Left ventricle myocardium superior (tissue), 1 donor: ENCODE measurements around the gene SOX5. TPM values are rescaled to one million over a fixed set of nuclear protein-coding genes. Genes with fewer than 3 reads are reported as not detected.
A peak's percentile ranks its signal among the peaks of the same experiment; 100 is the strongest.

Experiments used
- ATAC-seq: fragments of 200-7000 bp; cut with Tn5 transposase; one replicate; pipeline ENCODE4 v1.9.1; 2020; ENCODE audit warnings: mild to moderate bottlenecking, moderate library complexity
- DNase-seq: peaks from one replicate; pipeline ENCODE4 v3.0.0-alpha.2; 2020
- intact Hi-C: fragments of 100-400 bp; cut with micrococcal nuclease; formaldehyde crosslinking; loops from one replicate; pipeline ENCODE4 v1.11.0; 2022
- total RNA-seq: library from RNA; stranded (reverse); fragmentation: NEBNext Ultra II Directional; extraction: Animal tissue kit (Norgen Biotek cat#: 25700); gene quantifications from one replicate; pipeline ENCODE4 v1.2.1, GENCODE V29; 2021
- donor health status: DM: no; HTN: yes; CAD: no; lungs with severe emphysema.

Gene SOX5
- total RNA-seq, 1 donor from 2014 or later: 4.0 TPM

DNA sequence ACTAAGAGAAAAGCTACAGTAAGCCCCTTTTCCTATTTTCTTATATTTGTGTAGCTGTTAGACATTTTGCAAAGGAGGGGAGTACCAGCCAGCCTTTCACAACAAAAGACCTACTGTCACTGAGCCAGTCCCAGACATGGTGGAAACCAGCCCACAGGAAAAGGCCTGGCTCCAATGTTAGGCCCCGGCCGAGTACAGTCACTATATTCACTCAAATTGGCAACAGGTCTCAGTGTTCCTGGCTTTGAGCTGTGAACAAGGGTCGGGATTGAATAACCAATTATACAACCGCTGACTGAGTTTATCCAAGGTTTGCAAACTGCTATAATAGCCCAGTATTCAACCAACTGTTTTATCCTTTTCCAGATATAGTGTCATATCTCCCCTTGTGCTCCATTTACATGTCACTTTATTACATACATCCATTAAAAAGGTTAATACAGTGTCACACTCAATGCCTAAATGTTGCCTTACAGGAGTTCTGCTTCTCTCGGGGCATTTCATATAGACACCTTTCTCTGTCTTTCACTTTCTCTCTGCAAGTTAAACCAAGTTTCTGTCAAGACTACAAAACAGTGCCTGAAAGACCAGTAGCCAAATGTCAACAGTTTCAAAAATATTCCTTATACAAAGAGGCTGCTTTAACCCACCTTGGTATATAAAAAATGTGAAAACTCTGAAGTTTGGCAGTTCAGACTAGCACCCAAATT is 178.1 kb downstream of the SOX5 start:
- ATAC-seq (peak; percentile 97), DNase-seq (peak; percentile 67)
- intact Hi-C loops: no loop called here

- DNase-seq: no peak
- ATAC-seq: no peak
- intact Hi-C loops: no loop called here
Measured at GRCh38 chr12:23770202-23770938, 179.1 kb downstream of the SOX5 start.

DNA sequence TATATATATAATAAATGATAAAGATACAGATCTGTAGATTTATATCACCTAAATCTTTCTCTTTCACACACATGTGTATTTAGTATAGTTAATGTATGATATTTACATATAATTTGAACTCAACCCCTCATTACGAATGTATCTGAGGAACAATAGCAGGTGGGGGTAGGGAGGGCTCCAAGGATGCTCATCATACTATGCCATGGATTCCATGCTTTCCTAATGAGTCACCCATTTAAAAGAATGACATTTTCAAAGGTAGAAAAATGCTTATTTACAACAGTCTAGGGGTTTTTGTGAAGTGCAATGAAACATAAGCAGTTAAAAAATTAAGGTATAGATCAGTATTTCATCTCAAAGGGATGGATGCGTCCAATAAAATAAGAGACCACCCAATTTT is 181.6 kb downstream of the SOX5 start:
- intact Hi-C loops: no loop called here
- ATAC-seq: no peak
- no peak for DNase-seq

DNA sequence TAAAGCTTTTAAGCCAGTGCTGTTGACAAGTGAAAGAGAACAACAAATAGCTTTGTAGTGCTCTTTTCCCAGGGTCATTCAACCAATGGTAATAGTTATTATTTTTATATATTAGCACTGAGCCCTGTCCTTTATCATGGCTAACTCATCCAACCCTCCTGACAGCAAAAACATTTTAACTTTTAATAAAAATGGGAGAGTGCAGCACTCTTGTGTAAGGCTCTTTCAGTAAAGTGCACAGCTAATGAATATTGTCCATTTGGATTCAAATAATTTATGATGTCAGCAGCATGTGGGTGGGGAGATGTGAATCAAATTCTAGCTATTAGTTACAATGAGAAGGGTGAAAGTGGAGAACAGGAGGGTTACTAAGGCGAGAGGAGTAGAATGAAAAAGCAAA is 185.7 kb downstream of the SOX5 start:
- intact Hi-C loops: no loop called here
- ATAC-seq (no peak), DNase-seq (no peak)

DNA sequence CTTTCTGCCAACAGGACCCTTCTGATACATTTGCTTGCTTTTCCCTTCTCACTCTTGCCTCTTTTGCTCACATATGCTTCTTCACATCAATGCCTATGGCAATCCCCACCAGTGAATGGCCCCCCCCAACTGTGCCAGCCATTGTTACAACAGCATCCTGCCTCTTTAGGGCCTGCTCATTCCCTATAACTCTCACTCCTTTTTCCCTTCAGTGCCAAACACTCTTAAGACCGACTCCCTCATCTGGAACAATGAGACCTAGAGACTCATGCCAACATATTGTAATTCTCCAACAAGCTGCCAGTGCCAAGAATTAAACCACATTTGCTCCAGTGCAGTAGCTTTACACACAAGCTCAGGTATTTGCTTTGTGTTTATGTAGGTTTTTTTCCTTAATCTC is 189.0 kb downstream of the SOX5 start:
- intact Hi-C loops: no loop called here
- DNase-seq (no peak), ATAC-seq (no peak)

- intact Hi-C loops: no loop called here
- ATAC-seq (no peak), DNase-seq (no peak)
Measured at GRCh38 chr12:23758608-23759007, 190.9 kb downstream of the SOX5 start.

DNA sequence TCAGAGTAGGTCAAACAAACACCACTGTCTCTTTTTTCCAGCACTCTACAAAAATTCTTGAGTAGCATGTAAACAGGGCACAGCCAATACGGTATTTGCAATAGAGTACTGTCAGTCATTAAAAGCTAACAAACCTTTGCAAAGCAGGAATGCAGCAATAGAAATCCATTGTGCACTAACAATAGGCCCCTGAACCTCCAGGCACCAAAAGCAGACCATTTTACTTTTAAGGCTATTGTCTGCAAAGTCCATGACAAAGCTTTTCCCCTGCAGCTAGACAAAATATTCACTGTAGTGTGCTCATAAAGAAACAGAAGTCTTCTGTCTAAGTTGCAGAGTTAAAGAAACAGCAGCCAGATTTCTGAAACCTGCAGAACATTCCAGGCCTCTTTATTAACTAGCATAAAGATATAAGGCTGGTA is 191.9 kb downstream of the SOX5 start:
- intact Hi-C loops: no loop called here
- no peak for ATAC-seq
- no peak for DNase-seq

GRCh38 chr12:23756416-23756815 is 193.1 kb downstream of the SOX5 start:
- no peak for ATAC-seq
- no peak for DNase-seq
- intact Hi-C loops: no loop called here

- no peak for DNase-seq
- intact Hi-C loops: no loop called here
- ATAC-seq: no peak
Measured at GRCh38 chr12:23753628-23754365, 195.7 kb downstream of the SOX5 start.

DNA sequence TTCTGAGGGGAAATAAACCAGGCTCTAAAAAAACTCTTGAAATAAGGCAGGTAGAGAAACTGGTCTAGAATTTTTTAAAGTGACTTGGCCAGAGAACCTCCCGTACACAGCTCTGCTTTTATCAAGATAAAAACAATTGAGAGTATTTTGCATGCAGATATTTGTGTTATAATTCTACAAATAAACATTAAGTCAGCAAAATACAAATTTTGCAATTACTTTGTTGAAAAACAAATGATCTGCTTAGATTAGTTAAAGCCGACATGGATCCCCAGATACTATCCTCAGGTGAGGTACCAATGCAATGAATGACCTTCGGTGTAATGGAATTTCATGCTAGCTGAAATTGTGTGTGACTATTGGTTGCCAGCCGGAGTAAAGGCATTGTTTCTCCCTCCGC is 197.2 kb downstream of the SOX5 start:
- intact Hi-C loops: no loop called here
- no peak for ATAC-seq
- DNase-seq: no peak

GRCh38 chr12:23751641-23752040 is 197.8 kb downstream of the SOX5 start:
- DNase-seq (no peak), ATAC-seq (no peak)
- intact Hi-C loops: no loop called here

DNA sequence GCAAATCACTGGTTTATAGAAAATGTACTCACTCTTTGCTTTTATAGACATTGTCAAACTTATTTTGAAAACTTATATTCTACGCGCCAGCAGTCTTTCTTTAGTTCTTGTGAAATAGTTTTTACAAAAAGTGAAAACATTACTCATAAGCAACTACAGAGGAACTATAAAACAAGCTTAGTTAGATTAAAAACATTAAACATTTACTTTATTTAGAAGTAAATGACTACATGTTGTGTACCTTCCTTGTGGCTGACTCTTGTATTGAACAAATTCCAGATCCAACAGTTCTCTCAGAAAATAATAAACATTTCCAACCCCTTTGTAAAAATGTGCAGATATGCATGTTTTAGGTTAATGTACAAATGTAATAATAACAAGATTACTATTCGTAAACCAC is 198.5 kb downstream of the SOX5 start:
- DNase-seq (no peak), ATAC-seq (no peak)
- intact Hi-C loops: no loop called here

DNA sequence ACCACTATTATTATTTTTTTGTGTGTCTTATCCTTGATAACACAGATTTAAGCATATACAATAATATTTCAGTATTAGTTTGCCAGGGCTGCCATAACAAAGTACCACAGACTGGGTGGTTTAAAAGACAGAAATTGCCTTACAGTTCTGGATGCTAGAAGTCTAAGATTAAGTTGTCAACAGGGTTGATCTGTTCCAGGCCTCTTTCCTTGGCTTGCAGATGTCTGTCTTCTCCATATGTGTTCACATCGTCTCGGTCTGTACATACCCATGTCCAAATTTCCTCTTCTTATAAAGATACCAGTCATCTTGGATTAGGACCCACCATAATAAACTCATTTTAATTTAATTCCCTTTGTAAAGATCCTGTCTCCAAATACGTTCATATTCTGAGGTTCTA is 204.8 kb downstream of the SOX5 start:
- ATAC-seq (no peak), DNase-seq (no peak)
- intact Hi-C loops: no loop called here

GRCh38 chr12:23742574-23742973 is 206.9 kb downstream of the SOX5 start:
- no peak for ATAC-seq
- intact Hi-C loops: no loop called here
- DNase-seq: no peak

DNA sequence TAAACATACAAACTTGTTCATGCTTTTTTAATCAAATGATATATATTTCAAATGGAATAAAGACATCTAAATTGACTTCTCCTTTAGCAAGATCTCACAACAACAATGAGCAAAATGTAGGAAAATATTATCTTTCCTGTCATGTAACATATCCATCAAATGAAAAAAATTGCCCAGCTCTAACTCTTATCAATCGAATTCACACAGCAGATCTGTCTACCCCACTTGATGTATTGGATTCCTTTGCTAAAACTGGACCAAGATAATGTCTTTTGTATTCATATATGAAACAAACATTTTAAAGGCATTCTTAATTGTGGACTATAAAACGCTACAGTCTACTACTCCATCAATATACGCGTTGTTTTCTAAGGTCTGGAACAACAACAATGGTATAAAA is 218.0 kb downstream of the SOX5 start:
- no peak for DNase-seq
- intact Hi-C loops: no loop called here
- ATAC-seq: no peak

DNA sequence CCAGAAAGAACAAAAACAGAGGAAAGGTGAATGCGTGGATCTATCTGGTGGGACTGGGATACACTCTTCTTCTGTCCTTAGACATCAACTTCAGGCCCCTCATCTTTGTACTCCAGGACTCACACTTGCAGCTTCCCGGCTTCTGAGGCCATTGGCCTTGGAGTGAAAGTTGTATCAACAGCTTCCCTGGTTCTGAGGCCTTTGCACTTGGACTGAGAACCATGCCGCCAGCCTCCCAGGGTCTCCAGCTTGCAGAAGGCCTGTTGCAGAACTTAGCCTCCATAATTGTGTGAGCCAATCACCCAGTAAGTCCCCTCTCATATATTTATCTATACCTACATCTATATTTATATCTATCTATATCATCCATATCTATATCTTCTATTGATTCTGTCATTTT is 218.4 kb downstream of the SOX5 start:
- ATAC-seq (no peak), DNase-seq (no peak)
- intact Hi-C loops: no loop called here

DNA sequence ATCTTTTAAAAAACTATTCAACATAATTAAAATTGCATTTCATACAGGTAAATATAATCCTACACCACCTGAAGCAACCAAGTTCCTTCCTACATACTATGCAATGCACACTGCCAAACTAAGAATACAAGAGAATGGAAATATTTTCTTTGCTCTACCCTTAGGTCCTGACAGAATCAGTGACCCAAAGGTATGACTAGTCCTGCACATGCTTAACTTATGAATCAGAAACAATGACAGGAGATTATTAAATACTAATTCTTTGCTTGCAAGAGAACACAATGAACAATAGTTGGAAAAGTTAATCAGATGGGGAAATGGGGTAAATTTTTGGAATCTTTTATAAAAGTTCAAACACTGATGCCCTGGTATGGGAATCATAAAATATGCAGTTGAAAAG is 220.1 kb downstream of the SOX5 start:
- intact Hi-C loops: no loop called here
- no peak for DNase-seq
- ATAC-seq: no peak

GRCh38 chr12:23726646-23727045 is 222.8 kb downstream of the SOX5 start:
- ATAC-seq (no peak), DNase-seq (no peak)
- intact Hi-C loops: no loop called here

DNA sequence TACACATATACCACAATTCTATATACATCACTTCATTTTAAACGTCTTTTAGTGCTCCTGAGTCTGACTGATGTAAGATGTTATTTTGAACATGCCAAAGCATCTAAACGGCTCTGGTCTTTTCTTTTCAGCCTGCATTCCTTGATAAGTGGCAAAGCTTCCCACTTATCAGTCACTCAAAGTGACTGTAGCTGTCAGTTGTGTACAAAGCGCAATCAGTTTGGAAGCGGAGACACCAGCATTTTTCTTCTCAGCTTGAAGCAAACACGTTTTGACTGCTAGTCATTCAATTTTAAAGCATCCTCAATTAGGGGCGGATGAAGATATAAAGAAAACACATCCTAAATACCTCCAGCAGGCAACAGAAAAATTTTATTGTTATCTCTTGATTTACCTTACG is 226.8 kb downstream of the SOX5 start:
- no peak for ATAC-seq
- intact Hi-C loops: no loop called here
- no peak for DNase-seq

- no peak for DNase-seq
- intact Hi-C loops: no loop called here
- no peak for ATAC-seq
Measured at GRCh38 chr12:23721268-23721667, 228.2 kb downstream of the SOX5 start.
